Karpas-422 (cell line): ENCODE results near the gene MED12L. TPM values are rescaled to one million over a fixed set of nuclear protein-coding genes. Genes with fewer than 3 reads are reported as not detected.

Experiments
- DNase-seq: peaks from one replicate; pipeline ENCODE4 v3.0.0-alpha.2; 2015
- H2AFZ ChIP-seq: fragments of 200-600 bp; sonication (generic); 2 replicates; pipeline ENCODE4 v1.6.1; 2014; ENCODE audit warnings: antibody characterized with exemption, low read length, mixed read lengths
- H3K27ac ChIP-seq: fragments of 200-600 bp; sonication (generic); 2 replicates; pipeline ENCODE4 v1.5.1; 2014; ENCODE audit warnings: mild to moderate bottlenecking, low read length, moderate library complexity
- H3K27me3 ChIP-seq: fragments of 200-600 bp; sonication (generic); 2 replicates; pipeline ENCODE4 v1.6.1; 2014; ENCODE audit warnings: low read length, mixed read lengths
- H3K36me3 ChIP-seq: fragments of 200-600 bp; sonication (generic); 2 replicates; pipeline ENCODE4 v1.6.1; 2014; ENCODE audit warnings: low read length, mixed read lengths; ENCODE audit not compliant: insufficient read depth
- H3K4me1 ChIP-seq: fragments of 200-600 bp; sonication (generic); 2 replicates; pipeline ENCODE4 v1.6.1; 2014; ENCODE audit warnings: mild to moderate bottlenecking, low read length, mixed read lengths
- H3K4me2 ChIP-seq: fragments of 200-600 bp; sonication (generic); 2 replicates; pipeline ENCODE4 v1.6.1; 2014; ENCODE audit warnings: low read length, low read depth, mild to moderate bottlenecking; ENCODE audit not compliant: poor library complexity, severe bottlenecking
- H3K4me3 ChIP-seq: fragments of 200-600 bp; sonication (generic); 2 replicates; pipeline ENCODE4 v1.5.1; 2014; ENCODE audit warnings: mild to moderate bottlenecking, antibody characterized with exemption, low read length, mixed read lengths
- H3K79me2 ChIP-seq: fragments of 200-600 bp; sonication (generic); 2 replicates; pipeline ENCODE4 v1.6.1; 2014; ENCODE audit warnings: mild to moderate bottlenecking, low read length, mixed read lengths
- H3K9ac ChIP-seq: fragments of 200-600 bp; sonication (generic); 2 replicates; pipeline ENCODE4 v1.6.0; 2014; ENCODE audit warnings: low read length
- H3K9me2 ChIP-seq: fragments of 200-600 bp; sonication (generic), shearing (Covaris generic); replicated peaks from 2 replicates; pipeline ENCODE4 v1.6.0; 2014; ENCODE audit warnings: mild to moderate bottlenecking, low read length, moderate library complexity; ENCODE audit not compliant: insufficient read depth
- H3K9me3 ChIP-seq: fragments of 300-700, 200-600 bp; sonication (generic); 2 replicates; pipeline ENCODE4 v1.6.1; 2014; ENCODE audit warnings: low read length, mixed read lengths
- H4K20me1 ChIP-seq: fragments of 200-600 bp; sonication (generic); 2 replicates; pipeline ENCODE4 v1.6.1; 2014; ENCODE audit warnings: mild to moderate bottlenecking, antibody characterized with exemption, low read length, low read depth; ENCODE audit not compliant: insufficient read depth
- total RNA-seq: library from RNA; depleted of rRNA; stranded (reverse); fragments of >200 nt; shearing (Covaris generic); gene quantifications from 2 replicates; pipeline ENCODE4 v1.2.3, GENCODE V29; 2014; ENCODE audit warnings: low replicate concordance

The MED12L gene
- total RNA-seq, 1 experiment from 2014 or later = 2.4 TPM

DNA sequence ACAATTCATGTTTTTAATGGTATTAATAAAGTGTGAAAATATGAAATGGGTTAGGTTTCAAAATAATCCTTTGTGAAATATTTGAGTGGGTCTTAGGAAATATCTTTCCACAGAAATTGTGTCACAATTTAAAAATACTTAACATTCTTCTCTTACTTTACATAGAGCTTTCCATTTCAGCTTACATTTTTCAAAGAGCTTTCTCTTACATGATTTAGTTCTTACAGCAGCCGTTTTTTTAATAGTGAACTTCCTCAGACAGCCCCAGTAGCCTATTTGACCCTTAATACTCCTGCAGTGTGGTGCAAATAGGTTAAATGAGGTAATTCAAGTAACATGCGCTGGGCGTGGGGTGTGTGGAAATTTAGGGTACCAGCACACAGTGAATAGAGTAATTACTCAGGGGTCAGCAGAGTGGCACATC, 277.3 kb downstream of the MED12L start:
- DNase-seq = no peak
- Histone ChIP-seq H3K4me3 (no peak overlapping the region), H3K79me2 (no peaks in the 10 kb centered on the region), H3K27ac (no peak overlapping the region), H3K4me1 (no peaks in the 10 kb centered on the region), H2AFZ (no peak overlapping the region), H4K20me1 (no peaks in the 10 kb centered on the region), H3K9me2 (no peaks in the 10 kb centered on the region), H3K9me3 (no peaks in the 10 kb centered on the region), H3K36me3 (no peaks in the 10 kb centered on the region), H3K27me3 (no peaks in the 10 kb centered on the region), H3K9ac (no peak overlapping the region), H3K4me2 (no peak overlapping the region)

- Histone ChIP-seq H3K9ac (no peak overlapping the region), H3K4me1 (no peaks in the 10 kb centered on the region), H2AFZ (no peak overlapping the region), H3K9me2 (no peaks in the 10 kb centered on the region), H3K27ac (no peak overlapping the region), H3K9me3 (no peaks in the 10 kb centered on the region), H3K27me3 (no peaks in the 10 kb centered on the region), H3K4me3 (no peak overlapping the region), H3K79me2 (no peaks in the 10 kb centered on the region), H3K4me2 (no peak overlapping the region), H4K20me1 (no peaks in the 10 kb centered on the region), H3K36me3 (no peaks in the 10 kb centered on the region)
- DNase-seq = no peak
Measured at GRCh38 chr3:151366993-151367392, 281.5 kb downstream of the MED12L start.

- Histone ChIP-seq H3K27ac (no peak overlapping the region), H3K79me2 (no peaks in the 10 kb centered on the region), H3K9me2 (no peaks in the 10 kb centered on the region), H3K4me1 (no peaks in the 10 kb centered on the region), H3K9ac (no peak overlapping the region), H3K36me3 (no peaks in the 10 kb centered on the region), H3K4me3 (no peak overlapping the region), H3K27me3 (no peaks in the 10 kb centered on the region), H2AFZ (no peak overlapping the region), H3K4me2 (no peak overlapping the region), H4K20me1 (no peaks in the 10 kb centered on the region), H3K9me3 (no peaks in the 10 kb centered on the region)
- DNase-seq = no peak
Measured at GRCh38 chr3:151367448-151367847, 282.0 kb downstream of the MED12L start.

DNA sequence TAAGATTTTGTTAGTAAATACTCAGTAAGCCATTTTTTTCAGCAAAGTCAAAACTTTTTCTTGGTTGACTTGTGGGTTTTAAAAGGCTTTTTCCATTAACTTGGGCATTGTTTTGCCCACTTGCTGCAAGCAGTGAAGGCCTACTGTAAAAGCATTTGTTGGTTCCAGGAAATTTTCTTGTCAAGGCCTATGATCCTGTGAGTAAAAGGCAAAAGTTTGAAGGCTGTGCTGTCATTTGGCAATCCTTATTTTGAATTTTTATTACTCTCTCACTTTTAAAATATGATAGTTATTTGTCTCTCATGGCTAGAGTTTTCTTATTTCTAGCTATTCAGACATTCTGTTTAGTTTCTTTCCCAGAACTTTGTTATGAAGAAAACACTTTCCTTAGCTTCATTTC, 286.1 kb downstream of the MED12L start:
- no peaks in the 10 kb centered on the region for H3K79me2 ChIP-seq
- H3K36me3 ChIP-seq = no peaks in the 10 kb centered on the region
- H3K9me3 ChIP-seq = no peaks in the 10 kb centered on the region
- no peak for DNase-seq
- H3K27me3 ChIP-seq = no peaks in the 10 kb centered on the region
- no peak overlapping the region for H3K27ac ChIP-seq
- no peaks in the 10 kb centered on the region for H3K9me2 ChIP-seq
- H3K4me2 ChIP-seq = no peak overlapping the region
- H2AFZ ChIP-seq = no peak overlapping the region
- no peak overlapping the region for H3K9ac ChIP-seq
- H4K20me1 ChIP-seq = no peaks in the 10 kb centered on the region
- peaks cover 8% of the 10 kb centered on the region for H3K4me1 ChIP-seq
- H3K4me3 ChIP-seq = no peak overlapping the region

DNA sequence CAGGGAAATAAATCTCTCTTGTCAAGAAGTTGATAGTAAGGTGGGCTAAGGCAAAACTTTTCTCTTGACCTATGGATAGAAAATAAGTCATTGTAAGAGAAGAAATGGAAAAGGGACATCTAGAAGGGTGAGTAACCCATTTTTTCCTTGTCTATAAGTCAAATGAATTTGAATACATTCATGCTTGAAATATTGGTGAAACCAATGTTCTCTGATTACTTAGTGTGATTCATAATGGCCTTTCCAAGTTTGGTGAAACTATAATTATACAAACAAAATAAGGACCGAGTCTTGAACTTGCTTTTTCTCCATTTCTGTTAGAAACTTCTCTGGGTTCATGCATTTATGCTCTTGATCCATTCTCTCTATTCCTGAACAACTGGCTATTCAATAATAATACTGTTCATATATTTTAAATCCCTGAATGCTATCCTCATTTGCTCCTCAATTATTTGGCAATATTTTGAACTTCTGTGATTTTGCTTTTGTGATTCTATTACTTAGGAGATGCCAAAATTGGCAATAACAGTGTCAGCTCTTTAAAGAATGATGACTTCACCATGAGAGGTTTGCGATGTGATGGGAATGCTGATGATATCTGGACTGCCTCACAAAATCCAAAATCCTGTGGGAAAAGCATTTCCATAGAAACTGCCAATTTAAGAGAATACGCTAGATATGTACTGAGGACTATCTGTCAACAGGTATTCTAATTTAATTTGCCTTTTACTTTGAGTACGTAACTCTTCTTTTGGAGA, 286.8 kb downstream of the MED12L start:
- Histone ChIP-seq H3K4me3 (no peak overlapping the region), H3K4me1 (peaks cover 10% of the 10 kb centered on the region), H4K20me1 (no peaks in the 10 kb centered on the region), H3K36me3 (no peaks in the 10 kb centered on the region), H3K79me2 (no peaks in the 10 kb centered on the region), H3K9me3 (no peaks in the 10 kb centered on the region), H2AFZ (no peak overlapping the region), H3K27me3 (no peaks in the 10 kb centered on the region), H3K9me2 (no peaks in the 10 kb centered on the region), H3K9ac (no peak overlapping the region), H3K4me2 (no peak overlapping the region), H3K27ac (no peak overlapping the region)
- no peak for DNase-seq

DNA sequence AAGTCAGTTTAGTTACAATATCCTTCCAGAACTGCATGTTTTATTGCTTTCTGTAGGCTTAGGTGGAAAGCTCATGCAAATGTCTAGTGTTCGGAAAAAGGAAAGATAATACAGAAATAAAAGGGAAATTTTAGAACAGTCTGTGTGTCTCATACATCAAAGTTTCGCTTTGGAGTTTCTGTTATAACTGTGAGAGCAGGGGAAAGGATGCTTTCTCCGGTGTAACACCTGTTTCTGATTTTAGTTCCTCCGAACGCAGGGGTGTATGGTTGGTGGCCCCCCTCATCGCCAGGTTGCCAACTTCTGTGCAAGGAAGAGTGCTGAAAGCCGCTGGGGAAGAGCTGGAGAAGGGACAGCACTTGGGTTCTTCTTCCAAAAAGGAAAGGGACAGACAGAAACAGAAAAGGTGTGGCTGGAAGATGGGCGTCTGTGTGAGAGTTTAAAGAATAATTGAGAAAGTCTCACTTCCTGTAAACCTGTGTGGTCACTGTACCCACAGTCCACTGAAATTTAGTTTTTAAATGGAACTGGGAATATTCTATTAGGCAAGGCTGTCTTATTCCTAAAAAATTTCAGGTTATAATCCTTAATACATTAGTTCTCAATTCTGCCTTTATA, 292.4 kb downstream of the MED12L start:
- H3K9ac ChIP-seq = peak overlapping the region; percentile 57
- H3K27me3 ChIP-seq = no peaks in the 10 kb centered on the region
- peak overlapping the region; percentile 89 for H2AFZ ChIP-seq
- no peaks in the 10 kb centered on the region for H4K20me1 ChIP-seq
- H3K4me2 ChIP-seq = peak overlapping the region; percentile 77
- no peak overlapping the region for H3K27ac ChIP-seq
- H3K9me3 ChIP-seq = no peaks in the 10 kb centered on the region
- no peaks in the 10 kb centered on the region for H3K79me2 ChIP-seq
- no peaks in the 10 kb centered on the region for H3K9me2 ChIP-seq
- H3K4me3 ChIP-seq = peak overlapping the region; percentile 63
- no peaks in the 10 kb centered on the region for H3K36me3 ChIP-seq
- H3K4me1 ChIP-seq = peaks cover 66% of the 10 kb centered on the region
- no peak for DNase-seq

GRCh38 chr3:151379083-151379734, 293.7 kb downstream of the MED12L start:
- peak; percentile 89 for DNase-seq
- H3K4me2 ChIP-seq = peak overlapping the region; percentile 77
- no peak overlapping the region; the same call in 1 of the 2 replicates for H3K4me3 ChIP-seq
- H3K36me3 ChIP-seq = no peaks in the 10 kb centered on the region
- H3K4me1 ChIP-seq = peaks cover 79% of the 10 kb centered on the region
- no peaks in the 10 kb centered on the region for H3K79me2 ChIP-seq
- H4K20me1 ChIP-seq = no peaks in the 10 kb centered on the region
- H2AFZ ChIP-seq = no peak overlapping the region
- no peaks in the 10 kb centered on the region for H3K27me3 ChIP-seq
- no peaks in the 10 kb centered on the region for H3K9me3 ChIP-seq
- H3K9ac ChIP-seq = peak overlapping the region; percentile 40; the same call in 1 of the 2 replicates
- no peaks in the 10 kb centered on the region for H3K9me2 ChIP-seq
- H3K27ac ChIP-seq = peak overlapping the region; percentile 85

GRCh38 chr3:151382671-151383070, 297.2 kb downstream of the MED12L start:
- H3K36me3 ChIP-seq = no peaks in the 10 kb centered on the region
- H3K9ac ChIP-seq = peak overlapping the region; percentile 72
- H3K4me2 ChIP-seq = peak overlapping the region; percentile 92
- H3K27me3 ChIP-seq = no peaks in the 10 kb centered on the region
- peak; percentile 92 for DNase-seq
- peak overlapping the region; percentile 94 for H3K27ac ChIP-seq
- no peaks in the 10 kb centered on the region for H3K9me2 ChIP-seq
- peak overlapping the region; percentile 64 for H3K4me3 ChIP-seq
- H2AFZ ChIP-seq = no peak overlapping the region; the same call in 1 of the 2 replicates
- H4K20me1 ChIP-seq = no peaks in the 10 kb centered on the region
- H3K79me2 ChIP-seq = no peaks in the 10 kb centered on the region
- no peaks in the 10 kb centered on the region for H3K9me3 ChIP-seq
- H3K4me1 ChIP-seq = peaks cover 93% of the 10 kb centered on the region
